PC-3 (cell line): Measurements from ENCODE around the gene ELK3. TPM values are rescaled to one million over a fixed set of nuclear protein-coding genes. Genes with fewer than 3 reads are reported as not detected.

Experiments
- ATAC-seq: fragments of 200-7000 bp; cut with Tn5 transposase; 2 replicates; pipeline ENCODE4 v1.9.1; 2020; ENCODE audit warnings: mild to moderate bottlenecking, moderate library complexity
- BruUV-seq: library from RNA; stranded (reverse); fragments of 400-500 nt; replicated peaks from 2 replicates; lab custom pipeline; 2021; lab: Mats Ljungman, UMichigan
- CTCF ChIA-PET: fragments of 300-600 bp; sonication (Branson Sonifier 250); formaldehyde crosslinking; loops from one replicate; lab custom pipeline; 2022; ENCODE audit warnings: antibody characterized with exemption; lab: Charles Lee
- POLR2A ChIA-PET: fragments of 300-600 bp; sonication (Branson Sonifier 250); formaldehyde crosslinking; loops from one replicate; lab custom pipeline; 2022; ENCODE audit warnings: antibody characterized with exemption; ENCODE audit not compliant: unreplicated experiment; lab: Charles Lee
- DNase-seq: peaks from one replicate; pipeline ENCODE4 v3.0.0-alpha.2; 2015
- H2AFZ ChIP-seq: fragments of 300-600 bp; sonication (generic); 2 replicates; pipeline ENCODE4 v1.6.0; 2016; ENCODE audit warnings: antibody characterized with exemption, low read length
- H3F3A ChIP-seq: fragments of 300-600 bp; sonication (generic); one replicate; pipeline ENCODE4 v1.6.0; 2017; ENCODE audit warnings: antibody characterized with exemption, low read length, control low read depth, mild to moderate bottlenecking; ENCODE audit not compliant: unreplicated experiment
- H3K27ac ChIP-seq: fragments of 300-600 bp; sonication (generic); 2 replicates; pipeline ENCODE4 v1.5.1; 2016; ENCODE audit warnings: mild to moderate bottlenecking, low read length
- H3K27me3 ChIP-seq: fragments of 300-600 bp; sonication (generic); 2 replicates; pipeline ENCODE4 v1.6.1; 2016; ENCODE audit warnings: low read length, mixed read lengths
- H3K36me3 ChIP-seq: fragments of 300-600 bp; sonication (generic); 2 replicates; pipeline ENCODE4 v1.6.1; 2016; ENCODE audit warnings: low read depth, mixed run types, low read length, mixed read lengths
- H3K4me1 ChIP-seq: fragments of 300-600 bp; sonication (generic); 2 replicates; pipeline ENCODE4 v1.5.1; 2016; ENCODE audit warnings: low read length; ENCODE audit not compliant: insufficient read depth
- H3K4me2 ChIP-seq: fragments of 300-600 bp; sonication (generic); 2 replicates; pipeline ENCODE4 v1.6.0; 2016; ENCODE audit warnings: low read length
- H3K4me3 ChIP-seq: fragments of 300-600 bp; sonication (generic); 2 replicates; pipeline ENCODE4 v1.5.1; 2016; ENCODE audit warnings: mild to moderate bottlenecking, low read length, mixed read lengths
- H3K79me2 ChIP-seq: fragments of 300-600 bp; sonication (generic); 2 replicates; pipeline ENCODE4 v1.6.1; 2017; ENCODE audit warnings: low read length, mixed read lengths
- H3K9ac ChIP-seq: fragments of 300-600 bp; sonication (generic); 2 replicates; pipeline ENCODE4 v1.6.0; 2016; ENCODE audit warnings: mild to moderate bottlenecking, low read length
- H3K9me2 ChIP-seq: fragments of 300-600 bp; sonication (generic); replicated peaks from 2 replicates; pipeline ENCODE4 v1.6.1; 2016; ENCODE audit warnings: mixed run types, low read length, mixed read lengths
- H3K9me3 ChIP-seq: fragments of 300-600 bp; sonication (generic); 2 replicates; pipeline ENCODE4 v1.6.1; 2016; ENCODE audit warnings: low read length, mixed read lengths
- H4K20me1 ChIP-seq: fragments of 300-600 bp; sonication (generic); 2 replicates; pipeline ENCODE4 v1.6.1; 2016; ENCODE audit warnings: low read length, mixed read lengths
- EZH2 ChIP-seq: fragments of 300-600 bp; sonication (generic); IDR thresholded peaks from one replicate; pipeline ENCODE4 v1.6.1; 2017; ENCODE audit warnings: antibody characterized with exemption, mild to moderate bottlenecking, low read length; ENCODE audit not compliant: unreplicated experiment
- EZH2phosphoT487 ChIP-seq: fragments of 300-600 bp; sonication (generic); IDR thresholded peaks from 2 replicates; pipeline ENCODE4 v1.6.1; 2018; ENCODE audit warnings: mild to moderate bottlenecking, antibody characterized with exemption, low read length, borderline replicate concordance
- intact Hi-C: fragments of 100-400 bp; cut with micrococcal nuclease; formaldehyde crosslinking; loops from 2 replicates; pipeline ENCODE4 v1.9.0; 2023
- total RNA-seq: library from RNA; depleted of rRNA; stranded (reverse); fragments of >200 nt; gene quantifications from 2 replicates; pipeline ENCODE4 v1.2.3, GENCODE V29; 2014
- TF ChIP-seq, protein P1 (sequence below): fragments of 300-600 bp; sonication (generic); conservative IDR thresholded peaks from 2 replicates; pipeline ENCODE4 v1.5.1; 2017; ENCODE audit warnings: antibody characterized with exemption, low read depth, mild to moderate bottlenecking, low read length

Gene ELK3
- total RNA-seq, 1 experiment from 2014 or later = 16.2 TPM

- CTCF ChIA-PET = interaction anchor here (0.7 kb wide), 1 partner anchor 228 kb away, joined by 3 read pairs; no protein-coding TSS in a partner anchor
- Histone ChIP-seq H3K79me2 (no peaks in the 10 kb centered on the region), H3K4me1 (no peaks in the 10 kb centered on the region), H3K27me3 (no peaks in the 10 kb centered on the region), H3F3A (no peaks in the 10 kb centered on the region), H3K36me3 (peaks cover 24% of the 10 kb centered on the region), H3K9ac (no peak overlapping the region), H3K9me2 (no peaks in the 10 kb centered on the region), H3K9me3 (no peaks in the 10 kb centered on the region), H4K20me1 (no peaks in the 10 kb centered on the region), H3K4me3 (no peak overlapping the region), H3K4me2 (no peak overlapping the region), H2AFZ (no peak overlapping the region), H3K27ac (no peak overlapping the region)
- POLR2A ChIA-PET = no interaction called here
- BruUV-seq = no TSS peak
- intact Hi-C loops = no loop called here
- DNase-seq = no peak
- ATAC-seq = no peak
- TF ChIP-seq EZH2 = no peak
- TF ChIP-seq, protein P1, sequence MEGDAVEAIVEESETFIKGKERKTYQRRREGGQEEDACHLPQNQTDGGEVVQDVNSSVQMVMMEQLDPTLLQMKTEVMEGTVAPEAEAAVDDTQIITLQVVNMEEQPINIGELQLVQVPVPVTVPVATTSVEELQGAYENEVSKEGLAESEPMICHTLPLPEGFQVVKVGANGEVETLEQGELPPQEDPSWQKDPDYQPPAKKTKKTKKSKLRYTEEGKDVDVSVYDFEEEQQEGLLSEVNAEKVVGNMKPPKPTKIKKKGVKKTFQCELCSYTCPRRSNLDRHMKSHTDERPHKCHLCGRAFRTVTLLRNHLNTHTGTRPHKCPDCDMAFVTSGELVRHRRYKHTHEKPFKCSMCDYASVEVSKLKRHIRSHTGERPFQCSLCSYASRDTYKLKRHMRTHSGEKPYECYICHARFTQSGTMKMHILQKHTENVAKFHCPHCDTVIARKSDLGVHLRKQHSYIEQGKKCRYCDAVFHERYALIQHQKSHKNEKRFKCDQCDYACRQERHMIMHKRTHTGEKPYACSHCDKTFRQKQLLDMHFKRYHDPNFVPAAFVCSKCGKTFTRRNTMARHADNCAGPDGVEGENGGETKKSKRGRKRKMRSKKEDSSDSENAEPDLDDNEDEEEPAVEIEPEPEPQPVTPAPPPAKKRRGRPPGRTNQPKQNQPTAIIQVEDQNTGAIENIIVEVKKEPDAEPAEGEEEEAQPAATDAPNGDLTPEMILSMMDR = no peak
- no peak for TF ChIP-seq EZH2phosphoT487
Observed at GRCh38 chr12:96293093-96293492, 98.9 kb downstream of the ELK3 start.

- no peaks in the 10 kb centered on the region for H3K79me2 ChIP-seq
- H3K27me3 ChIP-seq = no peaks in the 10 kb centered on the region
- no peaks in the 10 kb centered on the region for H4K20me1 ChIP-seq
- H3K27ac ChIP-seq = no peak overlapping the region
- no TSS peak for BruUV-seq
- no peaks in the 10 kb centered on the region for H3F3A ChIP-seq
- no peak overlapping the region for H3K4me2 ChIP-seq
- CTCF ChIA-PET = no interaction called here
- H3K36me3 ChIP-seq = peaks cover 21% of the 10 kb centered on the region
- peaks cover 2% of the 10 kb centered on the region; the same call in 1 of the 2 replicates for H3K4me1 ChIP-seq
- H3K9me3 ChIP-seq = no peaks in the 10 kb centered on the region
- DNase-seq (peak; percentile 7), ATAC-seq (no peak)
- no peaks in the 10 kb centered on the region for H3K9me2 ChIP-seq
- POLR2A ChIA-PET = interaction anchor here (0.6 kb wide), 1 partner anchor 976 kb away, joined by 4 read pairs; no protein-coding TSS in a partner anchor
- no peak overlapping the region for H3K4me3 ChIP-seq
- H3K9ac ChIP-seq = no peak overlapping the region
- intact Hi-C loops = no loop called here
- TF ChIP-seq EZH2phosphoT487 (no peak), EZH2 (no peak)
- TF ChIP-seq, protein P1 = no peak
- no peak overlapping the region for H2AFZ ChIP-seq
Observed at GRCh38 chr12:96294831-96295230, 100.7 kb downstream of the ELK3 start.

GRCh38 chr12:96295532-96296160, 101.5 kb downstream of the ELK3 start:
- no peaks in the 10 kb centered on the region for H3K9me2 ChIP-seq
- H3K9me3 ChIP-seq = no peaks in the 10 kb centered on the region
- H3K9ac ChIP-seq = no peak overlapping the region
- CTCF ChIA-PET = no interaction called here
- TF ChIP-seq EZH2phosphoT487 (no peak), EZH2 (no peak)
- TF ChIP-seq, protein P1 = no peak
- peaks cover 25% of the 10 kb centered on the region for H3K36me3 ChIP-seq
- no peak overlapping the region for H3K4me2 ChIP-seq
- H3K27me3 ChIP-seq = no peaks in the 10 kb centered on the region
- no peak overlapping the region for H3K27ac ChIP-seq
- H4K20me1 ChIP-seq = no peaks in the 10 kb centered on the region
- ATAC-seq (no peak), DNase-seq (no peak)
- H3K4me1 ChIP-seq = peaks cover 5% of the 10 kb centered on the region; the same call in 1 of the 2 replicates
- no TSS peak for BruUV-seq
- POLR2A ChIA-PET = interaction anchor here (0.6 kb wide), 1 partner anchor 976 kb away, joined by 4 read pairs; no protein-coding TSS in a partner anchor
- no peak overlapping the region for H3K4me3 ChIP-seq
- no peaks in the 10 kb centered on the region for H3F3A ChIP-seq
- no peaks in the 10 kb centered on the region for H3K79me2 ChIP-seq
- no peak overlapping the region for H2AFZ ChIP-seq
- intact Hi-C loops = no loop called here
